Stomach (tissue), 9 donors: ENCODE measurements around the gene KLHL1. TPM values are rescaled to one million over a fixed set of nuclear protein-coding genes. Genes with fewer than 3 reads are reported as not detected.
A peak's percentile ranks its signal among the peaks of the same experiment; 100 is the strongest.

Experiments
- DNase-seq, 2 donors: peaks; one replicate each; pipeline versions ENCODE4 v3.0.0 to v3.0.0-alpha.2; 2013 to 2019
- H3K27ac ChIP-seq, 5 donors: fragments of 200-600 bp in 4 of 5; sonication (generic) in 4 of 5; one replicate each; pipeline ENCODE4 v1.5.1; 2013 to 2019; ENCODE audit warnings: mild to moderate bottlenecking in 1 of 5, moderate library complexity in 1 of 5
- H3K27me3 ChIP-seq, 3 donors: fragments of 200-600 bp; sonication (generic); one replicate each; pipeline ENCODE4 v1.5.1; 2017 to 2019; ENCODE audit warnings: mixed run types in 1 of 3
- H3K36me3 ChIP-seq, 4 donors: fragments of 200-600 bp; sonication (generic); 1 replicate in 3 of 4; 2 replicates in 1 of 4; pipeline ENCODE4 v1.5.1; 2016 to 2019
- H3K4me1 ChIP-seq, 4 donors: fragments of 200-600 bp; sonication (generic); one replicate each; pipeline ENCODE4 v1.5.1; 2016 to 2019
- H3K4me3 ChIP-seq, 4 donors: fragments of 200-600 bp; sonication (generic) in 3 of 4; one replicate each; pipeline ENCODE4 v1.5.1; 2016 to 2019; ENCODE audit warnings: mild to moderate bottlenecking in 1 of 4
- H3K9me3 ChIP-seq, 4 donors: fragments of 200-600 bp; sonication (generic); one replicate each; pipeline ENCODE4 v1.5.1; 2016 to 2019
- EP300 ChIP-seq: sonication (generic); formaldehyde crosslinking; IDR thresholded peaks from one replicate; pipeline ENCODE4 v1.6.1; 2017; ENCODE audit warnings: antibody characterized with exemption
- POLR2A ChIP-seq, 4 donors: fragments of 450-650 bp; IDR thresholded peaks; one replicate each; pipeline ENCODE4 v1.6.1; 2016; ENCODE audit warnings: antibody characterized with exemption in 4 of 4, control low read depth in 2 of 4, mild to moderate bottlenecking in 1 of 4, moderate library complexity in 1 of 4
- POLR2AphosphoS5 ChIP-seq, 3 donors: sonication (generic); formaldehyde crosslinking; IDR thresholded peaks; one replicate each; pipeline ENCODE4 v1.6.1; 2016; ENCODE audit warnings: antibody characterized with exemption in 3 of 3
- WGBS, 5 donors: extraction: QIAGEN DNeasy Blood & Tissue Kit in 3 of 5; methylation state at CpG; one replicate each; pipeline versions ENCODE4 v1.1.5 to v1.1.7; 2013 to 2018; 5-methylcytosine and 5-hydroxymethylcytosine counted together
- intact Hi-C: fragments of 100-400 bp; cut with DNase I; formaldehyde crosslinking; loops from one replicate; pipeline ENCODE4 v1.15.1; 2023; ENCODE audit warnings: low total_unique reads
- polyA plus RNA-seq, 3 donors: library from polyadenylated mRNA; stranded (reverse); fragments of 200-250 nt; gene quantifications; one replicate each; pipeline ENCODE4 v1.2.3, GENCODE V29; 2013
- total RNA-seq, 5 donors: library from RNA; depleted of rRNA; stranded (reverse); fragments of >200 nt; gene quantifications; one replicate each; pipeline versions ENCODE4 v1.1.0 to v1.2.3, GENCODE V29; 2014 to 2016
- TF ChIP-seq, protein P1 (sequence below), 7 experiments: fragments of 450-650 bp in 4 of 7; fragments of 200-600 bp in 3 of 7; sonication (generic) in 3 of 7; IDR thresholded peaks; one replicate each; pipeline ENCODE4 v1.5.1; 2016 to 2019; ENCODE audit warnings: antibody characterized with exemption in 7 of 7, control low read depth in 2 of 7, mild to moderate bottlenecking in 1 of 7
- donor health status: healthy with polysubstance abuse.
- donor health status: Bipolar disorder and iron deficiency.
- donor health status: healthy.

Gene KLHL1
- total and polyA plus RNA-seq, 8 donors = 0.14 to 0.45 (median 0.37) TPM; not detected in 5

- H3K4me3 ChIP-seq = no peak overlapping the region
- no peaks in the 10 kb centered on the region for H3K9me3 ChIP-seq
- TF ChIP-seq POLR2AphosphoS5 (IDR thresholded peaks at IDR 0.05) (no peak), POLR2A (IDR thresholded peaks at IDR 0.05) (no peak), EP300 (no peak)
- TF ChIP-seq, protein P1, sequence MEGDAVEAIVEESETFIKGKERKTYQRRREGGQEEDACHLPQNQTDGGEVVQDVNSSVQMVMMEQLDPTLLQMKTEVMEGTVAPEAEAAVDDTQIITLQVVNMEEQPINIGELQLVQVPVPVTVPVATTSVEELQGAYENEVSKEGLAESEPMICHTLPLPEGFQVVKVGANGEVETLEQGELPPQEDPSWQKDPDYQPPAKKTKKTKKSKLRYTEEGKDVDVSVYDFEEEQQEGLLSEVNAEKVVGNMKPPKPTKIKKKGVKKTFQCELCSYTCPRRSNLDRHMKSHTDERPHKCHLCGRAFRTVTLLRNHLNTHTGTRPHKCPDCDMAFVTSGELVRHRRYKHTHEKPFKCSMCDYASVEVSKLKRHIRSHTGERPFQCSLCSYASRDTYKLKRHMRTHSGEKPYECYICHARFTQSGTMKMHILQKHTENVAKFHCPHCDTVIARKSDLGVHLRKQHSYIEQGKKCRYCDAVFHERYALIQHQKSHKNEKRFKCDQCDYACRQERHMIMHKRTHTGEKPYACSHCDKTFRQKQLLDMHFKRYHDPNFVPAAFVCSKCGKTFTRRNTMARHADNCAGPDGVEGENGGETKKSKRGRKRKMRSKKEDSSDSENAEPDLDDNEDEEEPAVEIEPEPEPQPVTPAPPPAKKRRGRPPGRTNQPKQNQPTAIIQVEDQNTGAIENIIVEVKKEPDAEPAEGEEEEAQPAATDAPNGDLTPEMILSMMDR (IDR thresholded peaks at IDR 0.05) = no peak
- H3K36me3 ChIP-seq = no peaks in the 10 kb centered on the region
- 23 to 46% (median 34%) methylated on average over 2 of the region's 2 CpGs for WGBS, 5 donors
- DNase-seq = peak in 1 of 2 donors; percentile 25
- H3K27ac ChIP-seq = no peak overlapping the region
- no peaks in the 10 kb centered on the region for H3K27me3 ChIP-seq
- no peaks in the 10 kb centered on the region for H3K4me1 ChIP-seq
- intact Hi-C loops = no loop called here
These were observed 9.2 kb upstream of the KLHL1 start for GRCh38 chr13:70117338-70117905.

DNA sequence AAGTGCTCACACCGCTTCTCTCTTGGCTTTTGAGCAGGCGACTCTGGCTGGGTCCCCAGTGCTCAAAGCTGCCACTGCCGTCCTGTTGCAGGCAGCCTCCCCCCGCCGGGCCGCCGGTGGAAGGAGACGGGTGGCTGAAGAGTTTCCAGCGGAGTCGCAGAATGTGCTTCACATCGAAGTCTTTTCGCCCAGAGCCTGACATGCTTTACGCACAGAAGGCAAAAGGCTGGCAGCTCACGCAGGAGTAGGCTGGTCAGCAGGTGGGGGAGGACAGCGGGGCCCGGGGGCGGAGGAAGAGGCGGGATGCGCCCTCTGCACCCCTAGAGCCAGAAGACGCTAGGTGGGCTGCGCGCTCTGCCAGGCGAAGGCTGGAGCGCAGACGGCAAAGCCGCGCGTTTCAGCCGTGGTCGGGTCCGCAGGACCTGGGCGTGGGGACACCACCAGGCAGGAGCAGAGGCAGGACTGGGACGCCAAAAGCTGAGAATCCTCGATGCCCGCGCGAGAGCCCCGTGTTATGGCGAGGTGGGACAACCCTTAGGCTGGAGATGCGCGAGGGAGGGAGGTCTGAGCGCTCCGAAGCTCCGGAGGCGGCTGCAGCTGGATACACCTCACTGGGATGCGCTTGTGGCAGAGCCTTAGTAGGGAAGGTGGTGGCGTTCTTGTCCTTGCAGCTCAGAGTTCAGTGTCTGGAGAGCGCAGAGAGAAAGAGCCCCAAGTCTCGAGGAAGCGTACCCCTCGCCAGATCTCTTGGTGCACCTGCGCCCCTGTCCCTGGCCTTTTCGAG lies 562 bp downstream of the KLHL1 start, which contains the start of gene ATXN8OS:
Gene ATXN8OS, plus strand, starts transcription at position 329 of the 784 bp plus-strand sequence.
- Histone ChIP-seq H3K9me3 (no peaks in the 10 kb centered on the region), H3K36me3 (no peaks in the 10 kb centered on the region), H3K4me1 (peaks cover 0 to 10% (median 6%) of the 10 kb centered on the region in 4 donors), H3K27ac (no peak within 1 kb of the TSS), H3K27me3 (peaks cover 0 to 20% (median 9%) of the 10 kb centered on the region in 3 donors), H3K4me3 (peak within 1 kb of the TSS in 2 of 4 donors; percentile 6 to 27)
- TF ChIP-seq EP300 = no peak
- no peak for TF ChIP-seq POLR2AphosphoS5 (IDR thresholded peaks at IDR 0.05)
- TF ChIP-seq POLR2A (IDR thresholded peaks at IDR 0.05) = no peak
- TF ChIP-seq, protein P1 (IDR thresholded peaks at IDR 0.05) = no peak
- intact Hi-C loops = no loop called here
- WGBS, 5 donors = 4 to 9% (median 7%) methylated on average over 42 to 53 of the region's 53 CpGs
- DNase-seq = peak in 1 of 2 donors; percentile 42

DNA sequence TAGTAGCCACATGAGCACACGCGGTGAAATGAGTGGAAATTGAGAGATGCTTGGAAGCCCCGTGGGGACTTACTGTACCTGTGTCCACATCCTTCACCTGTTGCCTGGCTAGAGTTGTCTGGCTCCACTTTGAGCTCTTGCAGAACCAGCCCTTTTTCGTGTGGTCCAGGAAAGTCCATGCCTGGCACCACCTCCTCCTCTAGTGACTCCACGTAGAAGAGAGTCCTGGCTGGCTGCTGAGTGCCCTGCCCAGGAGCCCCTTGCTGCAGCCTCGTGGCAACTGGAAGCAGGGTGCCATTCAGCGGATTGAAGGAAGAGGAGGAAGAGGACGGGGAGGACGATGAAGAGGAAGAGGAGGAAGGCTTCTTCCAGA lies 1.1 kb downstream of the KLHL1 start:
- TF ChIP-seq, protein P1 (IDR thresholded peaks at IDR 0.05) = no peak
- TF ChIP-seq POLR2A (IDR thresholded peaks at IDR 0.05) = no peak
- no peak for TF ChIP-seq POLR2AphosphoS5 (IDR thresholded peaks at IDR 0.05)
- TF ChIP-seq EP300 = no peak

DNA sequence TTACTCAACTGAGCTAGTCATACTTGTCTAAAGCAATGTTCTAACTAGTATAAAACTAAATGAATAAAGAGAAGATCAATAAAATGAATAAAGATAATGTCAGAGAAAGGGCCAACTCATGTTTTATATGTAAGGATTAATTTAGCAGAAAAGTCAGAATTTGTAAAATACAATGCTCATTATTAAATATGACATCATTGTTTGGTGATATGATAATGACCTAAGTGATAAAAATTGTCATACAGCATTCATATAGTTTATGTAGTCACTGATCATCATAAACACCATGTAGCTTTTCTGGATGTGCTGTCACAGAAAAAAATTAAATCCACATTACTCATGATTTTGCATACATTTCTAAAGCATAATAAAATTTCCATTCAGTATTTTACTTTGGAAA lies 3.8 kb downstream of the KLHL1 start:
- Histone ChIP-seq H3K27ac (no peak overlapping the region), H3K36me3 (no peaks in the 10 kb centered on the region), H3K4me1 (peaks cover 0 to 10% (median 6%) of the 10 kb centered on the region in 4 donors), H3K4me3 (no peak overlapping the region), H3K27me3 (peaks cover 0 to 20% (median 9%) of the 10 kb centered on the region in 3 donors), H3K9me3 (no peaks in the 10 kb centered on the region)
- intact Hi-C loops = no loop called here
- TF ChIP-seq EP300 = no peak
- DNase-seq = no peak

More for the DNA sequence above, 1.1 kb downstream of the KLHL1 start:
- no peaks in the 10 kb centered on the region for H3K36me3 ChIP-seq
- peaks cover 0 to 20% (median 9%) of the 10 kb centered on the region in 3 donors for H3K27me3 ChIP-seq
- no peak for DNase-seq
- peak overlapping the region in 2 of 4 donors; percentile 6 to 27 for H3K4me3 ChIP-seq
- no peaks in the 10 kb centered on the region for H3K9me3 ChIP-seq
- intact Hi-C loops = no loop called here
- H3K27ac ChIP-seq = no peak overlapping the region
- H3K4me1 ChIP-seq = peaks cover 0 to 10% (median 6%) of the 10 kb centered on the region in 4 donors
- 31 to 41% (median 35%) methylated on average over 9 of the region's 9 CpGs for whole genome bisulfite sequencing, 5 donors
